H1 (cell line): ENCODE results near the gene LPP. TPM values are rescaled to one million over a fixed set of nuclear protein-coding genes. Genes with fewer than 3 reads are reported as not detected.

Experiments used
- GABPA ChIP-seq: IDR thresholded peaks from 2 replicates; pipeline ENCODE4 v1.6.1; 2011; ENCODE audit warnings: mild to moderate bottlenecking, low read length, moderate library complexity, borderline replicate concordance; ENCODE audit not compliant: insufficient read depth
- polyA plus RNA-seq, 7 experiments: library from polyadenylated mRNA; depleted of rRNA in 3 of 7; stranded (reverse) in 5 of 7; unstranded in 2 of 7; fragments of >200 nt in 5 of 7; fragments of 200-250 nt in 2 of 7; gene quantifications; 1 replicate in 5 of 7; 2 replicates in 1 of 7; 4 replicates in 1 of 7; pipeline versions ENCODE4 v1.2.1 to v1.2.3, GENCODE V29; 2011 to 2013; ENCODE audit warnings: missing spikeins in 2 of 7, mixed read lengths in 2 of 7
- total RNA-seq: library from RNA; stranded (reverse); fragmentation: NEBNext Ultra II Directional; extraction: Animal tissue kit (Norgen Biotek cat#: 25700); gene quantifications from 2 replicates; pipeline ENCODE4 v1.2.1, GENCODE V29; 2021

Gene LPP
- total and polyA plus RNA-seq, 2 of the 8 experiments (the other 6 are each of a cell fraction or from before 2014, with no cell fraction given): 10.0 to 53.3 TPM

- no peak for TF ChIP-seq GABPA
- TF ChIP-seq, all 59 proteins: peak for 0
Observed at GRCh38 chr3:188391592-188391991, 237.6 kb downstream of the LPP start (continued).
